GM10248 (cell line): ENCODE results near the gene CD1C.
"Not testable (repeated sequence)": the region's sequence is repeated elsewhere in the genome, so short reads cannot be mapped to it uniquely, and the experiment has no call there.

ENCODE experiments used
- CTCF ChIA-PET: fragments of 300-600 bp; sonication (Branson Sonifier 250); formaldehyde crosslinking; extraction: SDS; loops from one replicate; lab custom pipeline; 2021; ENCODE audit warnings: antibody characterized with exemption; lab: Yijun Ruan, JAX
- POLR2A ChIA-PET: fragments of 350-650 bp; sonication (Branson Sonifier 250); formaldehyde crosslinking; extraction: SDS; loops from one replicate; lab custom pipeline; 2020; ENCODE audit warnings: antibody characterized with exemption; lab: Yijun Ruan, JAX
- DNase-seq: peaks from one replicate; pipeline ENCODE4 v3.0.0; 2012; ENCODE audit errors: extremely low spot score
- TF ChIP-seq, protein P1 (sequence below): IDR thresholded peaks from 2 replicates; pipeline ENCODE4 v1.5.1; 2012; ENCODE audit warnings: mild to moderate bottlenecking, low read depth; ENCODE audit errors: extremely low read depth, missing control alignments, control extremely low read depth

The CD1C gene

DNA sequence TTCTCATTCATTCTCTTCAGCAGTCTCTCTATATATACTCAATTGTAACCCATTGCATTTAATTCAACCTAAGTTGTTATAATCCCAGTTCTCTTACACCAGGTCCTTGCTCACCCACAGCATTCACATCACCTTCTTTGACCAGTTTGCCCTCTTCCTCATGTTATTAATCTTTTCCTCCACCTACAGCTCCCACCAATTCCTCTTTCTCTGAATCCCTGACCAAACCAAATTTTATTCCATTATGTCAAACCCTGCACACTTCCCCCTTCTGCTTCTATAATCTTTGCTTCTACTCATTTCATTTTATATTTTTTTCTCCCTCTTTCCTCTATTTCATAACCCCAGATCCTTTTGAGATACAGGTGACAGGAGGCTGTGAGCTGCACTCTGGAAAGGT lies 34.1 kb upstream of the CD1C start:
- TF ChIP-seq, protein P1, sequence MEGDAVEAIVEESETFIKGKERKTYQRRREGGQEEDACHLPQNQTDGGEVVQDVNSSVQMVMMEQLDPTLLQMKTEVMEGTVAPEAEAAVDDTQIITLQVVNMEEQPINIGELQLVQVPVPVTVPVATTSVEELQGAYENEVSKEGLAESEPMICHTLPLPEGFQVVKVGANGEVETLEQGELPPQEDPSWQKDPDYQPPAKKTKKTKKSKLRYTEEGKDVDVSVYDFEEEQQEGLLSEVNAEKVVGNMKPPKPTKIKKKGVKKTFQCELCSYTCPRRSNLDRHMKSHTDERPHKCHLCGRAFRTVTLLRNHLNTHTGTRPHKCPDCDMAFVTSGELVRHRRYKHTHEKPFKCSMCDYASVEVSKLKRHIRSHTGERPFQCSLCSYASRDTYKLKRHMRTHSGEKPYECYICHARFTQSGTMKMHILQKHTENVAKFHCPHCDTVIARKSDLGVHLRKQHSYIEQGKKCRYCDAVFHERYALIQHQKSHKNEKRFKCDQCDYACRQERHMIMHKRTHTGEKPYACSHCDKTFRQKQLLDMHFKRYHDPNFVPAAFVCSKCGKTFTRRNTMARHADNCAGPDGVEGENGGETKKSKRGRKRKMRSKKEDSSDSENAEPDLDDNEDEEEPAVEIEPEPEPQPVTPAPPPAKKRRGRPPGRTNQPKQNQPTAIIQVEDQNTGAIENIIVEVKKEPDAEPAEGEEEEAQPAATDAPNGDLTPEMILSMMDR: no peak
- ChIA-PET CTCF (interaction anchor here (1.6 to 2.4 kb wide), 3 partner anchors 10 to 75 kb away, joined by 5 to 8 read pairs (median 6); partner anchors contain the start of gene CD1B), POLR2A (no interaction called here)
- no peak for DNase-seq

- POLR2A ChIA-PET, DNase-seq: not testable (repeated sequence)
- CTCF ChIA-PET: interaction anchor here (1.6 to 2.4 kb wide), 3 partner anchors 9 to 74 kb away, joined by 5 to 8 read pairs (median 6); partner anchors contain the start of gene CD1B
Measured at GRCh38 chr1:158256747-158257146, 33.0 kb upstream of the CD1C start.

DNA sequence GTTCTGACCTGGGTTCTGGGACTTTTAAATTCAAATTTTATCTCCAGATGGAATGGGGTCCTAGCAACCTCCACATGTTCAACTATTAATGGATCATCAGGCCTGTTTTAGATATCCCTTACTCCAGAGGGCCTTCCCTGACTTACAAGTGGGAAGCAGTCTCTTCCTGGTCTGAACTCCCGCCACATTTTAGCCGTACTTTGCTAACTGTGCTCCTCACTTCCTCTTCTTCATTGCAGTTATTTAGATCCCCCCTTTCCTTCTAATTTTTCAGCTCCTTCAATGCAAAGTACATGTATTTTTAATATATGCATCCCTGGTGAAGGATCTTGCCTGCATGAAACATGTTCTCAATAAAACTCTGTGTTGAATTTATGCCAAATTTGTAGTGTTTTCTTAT lies 31.8 kb upstream of the CD1C start:
- ChIA-PET CTCF (interaction anchor here (2.4 kb wide), 1 partner anchor 73 kb away, joined by 8 read pairs; the partner anchor contains the start of gene CD1B), POLR2A (no interaction called here)
- TF ChIP-seq, protein P1: no peak
- DNase-seq: no peak

- ChIA-PET CTCF (interaction anchor here (0.8 to 1.8 kb wide), 4 partner anchors 9 to 71 kb away, joined by 3 to 8 read pairs (median 4); no protein-coding TSS in a partner anchor), POLR2A (no interaction called here)
- no peak for DNase-seq
- TF ChIP-seq, protein P1: no peak
Measured at GRCh38 chr1:158259117-158259516, 30.6 kb upstream of the CD1C start.

GRCh38 chr1:158272681-158273080 lies 17.0 kb upstream of the CD1C start:
- POLR2A ChIA-PET: no interaction called here
- DNase-seq: no peak
- CTCF ChIA-PET: interaction anchor here (0.8 to 1.7 kb wide), 5 partner anchors 13 to 69 kb away, joined by 3 to 6 read pairs (median 4); no protein-coding TSS in a partner anchor
- TF ChIP-seq, protein P1: no peak

- peak; percentile 25 for DNase-seq
Measured at GRCh38 chr1:158274797-158275196, 14.9 kb upstream of the CD1C start.

GRCh38 chr1:158282421-158282820 lies 7.3 kb upstream of the CD1C start:
- CTCF ChIA-PET, POLR2A ChIA-PET, DNase-seq: not testable (repeated sequence)

More at GRCh38 chr1:158274797-158275196, 14.9 kb upstream of the CD1C start:
- ChIA-PET CTCF (interaction anchor here (1.3 kb wide), 1 partner anchor 9 kb away, joined by 3 read pairs; no protein-coding TSS in a partner anchor), POLR2A (no interaction called here)
- TF ChIP-seq, protein P1: no peak
